ENCODE data around the gene LTA. TPM values are rescaled to one million over a fixed set of nuclear protein-coding genes. Genes with fewer than 3 reads are reported as not detected.

Gene LTA
- total RNA-seq, 1 experiment from 2014 or later, result 1.1 TPM

DNA sequence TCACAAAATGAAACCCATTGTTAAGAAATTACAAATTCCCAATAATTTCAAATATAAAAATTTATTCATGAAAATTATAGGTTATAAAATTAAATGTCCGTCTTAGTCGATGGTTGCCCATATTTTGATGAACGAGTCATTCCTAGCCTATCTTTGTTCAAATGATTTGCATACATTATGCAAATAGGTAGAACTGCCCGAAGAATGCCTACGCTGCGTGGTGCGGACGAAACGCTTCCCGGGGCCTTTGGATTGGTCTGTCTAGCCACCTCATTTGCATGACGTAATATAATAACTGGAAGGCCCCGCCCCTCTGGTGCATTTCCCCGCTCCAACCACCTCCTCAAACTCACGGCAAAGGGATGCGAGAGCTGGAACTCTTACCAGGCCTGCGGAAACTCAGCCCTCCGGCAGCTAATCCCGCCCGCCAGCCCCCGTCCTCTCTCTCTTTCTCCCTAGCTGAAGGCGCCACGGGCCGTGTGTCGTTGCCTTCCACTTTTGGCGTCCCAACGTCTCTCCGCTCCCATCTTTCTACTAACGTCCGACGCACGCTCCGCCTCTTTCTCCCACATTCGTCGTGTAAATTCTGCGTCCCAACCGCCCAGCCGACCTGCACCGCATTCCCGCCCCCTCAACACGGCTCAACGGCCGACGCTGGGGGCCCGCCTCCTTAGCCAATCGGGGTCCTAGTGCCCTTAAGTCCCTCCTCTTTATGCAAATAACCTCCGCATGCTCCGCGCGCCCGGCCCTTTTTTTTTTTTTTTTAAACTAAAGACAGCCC lies 47.9 kb downstream of the LTA start:
- intact Hi-C loops (cut with micrococcal nuclease), result loop anchor here (1.0 kb wide), 2 partner anchors 32 to 74 kb away; partner anchors contain the start of genes ATP6V1G2 and BAG6
- POLR2A ChIA-PET, result interaction anchor here (0.7 to 1.6 kb wide), 5 partner anchors 9 to 208 kb away, joined by 3 to 4 read pairs (median 3); partner anchors contain the start of genes C6orf47 and HSPA1B
- peak; percentile 68 for TF ChIP-seq POLR2A (IDR thresholded peaks at IDR 0.05; ENCODE audit: borderline replicate concordance, extremely low read depth, insufficient read depth, insufficient read length)
- TF ChIP-seq, protein P1, sequence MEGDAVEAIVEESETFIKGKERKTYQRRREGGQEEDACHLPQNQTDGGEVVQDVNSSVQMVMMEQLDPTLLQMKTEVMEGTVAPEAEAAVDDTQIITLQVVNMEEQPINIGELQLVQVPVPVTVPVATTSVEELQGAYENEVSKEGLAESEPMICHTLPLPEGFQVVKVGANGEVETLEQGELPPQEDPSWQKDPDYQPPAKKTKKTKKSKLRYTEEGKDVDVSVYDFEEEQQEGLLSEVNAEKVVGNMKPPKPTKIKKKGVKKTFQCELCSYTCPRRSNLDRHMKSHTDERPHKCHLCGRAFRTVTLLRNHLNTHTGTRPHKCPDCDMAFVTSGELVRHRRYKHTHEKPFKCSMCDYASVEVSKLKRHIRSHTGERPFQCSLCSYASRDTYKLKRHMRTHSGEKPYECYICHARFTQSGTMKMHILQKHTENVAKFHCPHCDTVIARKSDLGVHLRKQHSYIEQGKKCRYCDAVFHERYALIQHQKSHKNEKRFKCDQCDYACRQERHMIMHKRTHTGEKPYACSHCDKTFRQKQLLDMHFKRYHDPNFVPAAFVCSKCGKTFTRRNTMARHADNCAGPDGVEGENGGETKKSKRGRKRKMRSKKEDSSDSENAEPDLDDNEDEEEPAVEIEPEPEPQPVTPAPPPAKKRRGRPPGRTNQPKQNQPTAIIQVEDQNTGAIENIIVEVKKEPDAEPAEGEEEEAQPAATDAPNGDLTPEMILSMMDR (IDR thresholded peaks at IDR 0.05 in 2 of 3, conservative IDR thresholded peaks at IDR 0.05 in 1 of 3; ENCODE audit: borderline replicate concordance in 1 of 3, insufficient read depth in 1 of 3, low read depth in 2 of 3, low read length in 2 of 3), result no peak
- peak; percentile 76 for TF ChIP-seq SRF (IDR thresholded peaks at IDR 0.05; ENCODE audit: low read depth)
- TF ChIP-seq EZH2 (IDR thresholded peaks at IDR 0.05), result no peak
- TF ChIP-seq, protein P2, sequence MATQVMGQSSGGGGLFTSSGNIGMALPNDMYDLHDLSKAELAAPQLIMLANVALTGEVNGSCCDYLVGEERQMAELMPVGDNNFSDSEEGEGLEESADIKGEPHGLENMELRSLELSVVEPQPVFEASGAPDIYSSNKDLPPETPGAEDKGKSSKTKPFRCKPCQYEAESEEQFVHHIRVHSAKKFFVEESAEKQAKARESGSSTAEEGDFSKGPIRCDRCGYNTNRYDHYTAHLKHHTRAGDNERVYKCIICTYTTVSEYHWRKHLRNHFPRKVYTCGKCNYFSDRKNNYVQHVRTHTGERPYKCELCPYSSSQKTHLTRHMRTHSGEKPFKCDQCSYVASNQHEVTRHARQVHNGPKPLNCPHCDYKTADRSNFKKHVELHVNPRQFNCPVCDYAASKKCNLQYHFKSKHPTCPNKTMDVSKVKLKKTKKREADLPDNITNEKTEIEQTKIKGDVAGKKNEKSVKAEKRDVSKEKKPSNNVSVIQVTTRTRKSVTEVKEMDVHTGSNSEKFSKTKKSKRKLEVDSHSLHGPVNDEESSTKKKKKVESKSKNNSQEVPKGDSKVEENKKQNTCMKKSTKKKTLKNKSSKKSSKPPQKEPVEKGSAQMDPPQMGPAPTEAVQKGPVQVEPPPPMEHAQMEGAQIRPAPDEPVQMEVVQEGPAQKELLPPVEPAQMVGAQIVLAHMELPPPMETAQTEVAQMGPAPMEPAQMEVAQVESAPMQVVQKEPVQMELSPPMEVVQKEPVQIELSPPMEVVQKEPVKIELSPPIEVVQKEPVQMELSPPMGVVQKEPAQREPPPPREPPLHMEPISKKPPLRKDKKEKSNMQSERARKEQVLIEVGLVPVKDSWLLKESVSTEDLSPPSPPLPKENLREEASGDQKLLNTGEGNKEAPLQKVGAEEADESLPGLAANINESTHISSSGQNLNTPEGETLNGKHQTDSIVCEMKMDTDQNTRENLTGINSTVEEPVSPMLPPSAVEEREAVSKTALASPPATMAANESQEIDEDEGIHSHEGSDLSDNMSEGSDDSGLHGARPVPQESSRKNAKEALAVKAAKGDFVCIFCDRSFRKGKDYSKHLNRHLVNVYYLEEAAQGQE (IDR thresholded peaks at IDR 0.05; ENCODE audit: low read depth), result no peak
- TF ChIP-seq, protein P3, sequence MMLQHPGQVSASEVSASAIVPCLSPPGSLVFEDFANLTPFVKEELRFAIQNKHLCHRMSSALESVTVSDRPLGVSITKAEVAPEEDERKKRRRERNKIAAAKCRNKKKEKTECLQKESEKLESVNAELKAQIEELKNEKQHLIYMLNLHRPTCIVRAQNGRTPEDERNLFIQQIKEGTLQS (IDR thresholded peaks at IDR 0.05), result no peak
- no peak for TF ChIP-seq ZFX (IDR thresholded peaks at IDR 0.05)
- no peak for TF ChIP-seq ELF1 (IDR thresholded peaks at IDR 0.05; ENCODE audit: borderline replicate concordance, low read depth)
- no peak for TF ChIP-seq SIN3A (IDR thresholded peaks at IDR 0.05; ENCODE audit: low read depth)
- no peak for TF ChIP-seq ZNF274 (IDR thresholded peaks at IDR 0.05; ENCODE audit: low read depth, low read length)
- TF ChIP-seq SP1 (IDR thresholded peaks at IDR 0.05; ENCODE audit: low read depth), result peak; percentile 91
- TF ChIP-seq EGR1 (IDR thresholded peaks at IDR 0.05; ENCODE audit: low read depth), result peak; percentile 94
- peak; percentile 13 for TF ChIP-seq YY1 (IDR thresholded peaks at IDR 0.05; ENCODE audit: extremely low read depth, insufficient replicate concordance, low read depth, low read length)
- no peak for TF ChIP-seq CEBPB (IDR thresholded peaks at IDR 0.05; ENCODE audit: low read depth)
- TF ChIP-seq, protein P4, sequence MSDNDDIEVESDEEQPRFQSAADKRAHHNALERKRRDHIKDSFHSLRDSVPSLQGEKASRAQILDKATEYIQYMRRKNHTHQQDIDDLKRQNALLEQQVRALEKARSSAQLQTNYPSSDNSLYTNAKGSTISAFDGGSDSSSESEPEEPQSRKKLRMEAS (IDR thresholded peaks at IDR 0.05), result peak; percentile 93
- TF ChIP-seq JUND (IDR thresholded peaks at IDR 0.05), result no peak
- no peak for TF ChIP-seq FOSL1 (IDR thresholded peaks at IDR 0.05; ENCODE audit: low read depth)
- no peak for TF ChIP-seq TCF7L2 (IDR thresholded peaks at IDR 0.05; ENCODE audit: borderline replicate concordance, extremely low read depth, insufficient read depth, insufficient read length)
- TF ChIP-seq POLR2AphosphoS5 (IDR thresholded peaks at IDR 0.05; ENCODE audit: low read depth, low read length), result peak; percentile 80; the same call in 1 of the 2 replicates

More for the DNA sequence above, 47.9 kb downstream of the LTA start:
- Histone ChIP-seq H3K4me1 (ENCODE audit: control insufficient read depth in 1 of 2, insufficient read depth in 2 of 2, low read length in 2 of 2) (peaks cover 6 to 18% of the 10 kb centered on the region in 2 experiments; a peak in 3 of 4 replicates), H3K27me3 (ENCODE audit: insufficient read depth, low read length) (no peaks in the 10 kb centered on the region), H3K9me2 (ENCODE audit: insufficient read depth) (no peaks in the 10 kb centered on the region), H3K4me2 (ENCODE audit: low read length) (peak overlapping the region; percentile 73), H3K36me3 (ENCODE audit: control insufficient read depth in 1 of 2, insufficient read depth in 2 of 2, low read length in 2 of 2) (peaks cover 6 to 36% of the 10 kb centered on the region in 2 experiments), H3K79me2 (ENCODE audit: insufficient read depth, low read length) (peaks cover 42% of the 10 kb centered on the region), H3K9me3 (ENCODE audit: control insufficient read depth in 1 of 2, insufficient read depth in 1 of 2, low read depth in 1 of 2, low read length in 2 of 2) (no peaks in the 10 kb centered on the region), H4K20me1 (ENCODE audit: insufficient read depth) (no peaks in the 10 kb centered on the region), H3K9ac (ENCODE audit: low read length) (peak overlapping the region; percentile 73), H2AFZ (ENCODE audit: low read depth, low read length, poor library complexity, severe bottlenecking) (no peak overlapping the region), H3K27ac (ENCODE audit: low read depth, low read length) (peak overlapping the region; percentile 77), H3K4me3 (replicated peaks in 1 of 2; ENCODE audit: low read depth in 1 of 2, low read length in 2 of 2) (peak overlapping the region; percentile 57 to 61)
- TSS peak; percentile 97 for BruUV-seq (replicated peaks)
- DNase-seq (ENCODE audit: low read depth, low spot score) (peak; percentile 98), ATAC-seq (peak; percentile 92)
- CTCF ChIA-PET, result interaction anchor here (1.0 to 1.3 kb wide), 2 partner anchors 21 to 39 kb away, joined by 3 to 5 read pairs; no protein-coding TSS in a partner anchor
- RAD21 ChIA-PET (ENCODE audit: low non-redundant PET in 1 of 2, low total read pairs in 2 of 2, uncharacterized antibody in 2 of 2, unreplicated experiment in 2 of 2), result no interaction called here
